Measurements from ENCODE around the gene MRPL49.

MRPL49 gene

GRCh38 chr11:65121865-65122696, at the start of gene MRPL49, which contains the start of gene FAU:
MRPL49 (plus strand) TSS chr11:65122321; CDS start chr11:65122347, 26 bp downstream.
FAU (minus strand) TSS chr11:65122134; CDS start chr11:65121813, 321 bp downstream.
- peak; percentile 99 for DNase-seq

DNA sequence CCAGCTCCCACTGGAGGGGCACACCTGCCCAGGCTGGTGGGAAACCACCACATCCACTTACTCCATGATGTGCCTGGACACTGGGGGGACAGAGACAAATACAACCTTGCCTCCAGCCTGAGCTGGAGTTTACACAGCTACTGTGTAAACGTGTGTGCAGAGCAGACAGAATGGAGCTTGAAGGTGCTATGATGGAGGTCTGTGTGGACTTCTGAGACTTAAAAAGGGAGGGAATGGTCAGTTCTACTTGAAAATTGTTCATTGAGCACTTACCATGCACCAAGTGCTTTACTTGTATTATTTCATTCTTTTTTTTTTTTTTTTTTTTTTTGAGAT, 49.5 kb upstream of the MRPL49 start:
- no peak for DNase-seq

GRCh38 chr11:65077451-65077850, 44.7 kb upstream of the MRPL49 start:
- no peak for DNase-seq

- peak; percentile 73 to 81 for DNase-seq
Measured at GRCh38 chr11:65078151-65078550, 44.0 kb upstream of the MRPL49 start.

- DNase-seq: no peak
Measured at GRCh38 chr11:65078786-65079342, 43.3 kb upstream of the MRPL49 start.

DNA sequence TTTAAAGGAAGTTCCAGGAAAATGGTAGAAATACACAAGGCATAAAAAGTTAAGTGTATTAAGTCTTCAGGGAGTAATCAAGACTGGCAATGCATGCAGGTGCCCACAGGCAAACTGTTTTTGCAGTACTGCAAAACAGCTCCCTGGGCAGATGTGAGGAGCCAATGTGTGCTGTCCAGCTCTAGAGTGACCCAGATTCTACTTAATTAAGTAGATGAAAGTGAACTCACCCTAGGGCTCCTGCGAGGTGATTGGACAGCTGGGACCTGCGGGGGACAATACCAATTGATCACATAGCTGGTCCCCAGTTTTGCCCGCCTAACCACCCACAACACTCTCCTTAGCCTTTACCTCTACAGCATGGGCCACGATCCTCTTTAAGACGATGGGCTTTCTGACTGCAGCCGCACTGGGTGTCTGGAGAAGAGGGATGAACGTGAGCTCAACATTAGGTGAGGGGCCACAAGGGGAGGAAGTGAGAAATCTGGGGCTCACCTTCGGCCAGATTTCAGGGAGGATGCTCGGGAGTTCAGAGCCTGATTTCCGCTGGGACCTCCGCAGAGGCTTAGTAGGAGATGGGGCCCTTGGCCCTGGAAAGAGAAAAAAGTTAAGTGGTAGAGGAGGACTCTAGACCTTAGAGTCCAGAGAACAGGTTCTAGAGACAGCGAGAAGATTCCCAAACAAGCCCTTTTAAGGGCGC, 38.8 kb upstream of the MRPL49 start:
- DNase-seq: no peak

- DNase-seq: peak; percentile 96
Measured at GRCh38 chr11:65083834-65084597, 38.1 kb upstream of the MRPL49 start, which contains the start of the genes CDCA5 and ZFPL1. CDCA5 (minus strand) TSS chr11:65084040; CDS start chr11:65083978, 62 bp downstream. ZFPL1 (plus strand) TSS chr11:65084222; CDS start chr11:65084699, 477 bp downstream.

- DNase-seq: no peak
Measured at GRCh38 chr11:65084598-65085375, 37.3 kb upstream of the MRPL49 start.

DNA sequence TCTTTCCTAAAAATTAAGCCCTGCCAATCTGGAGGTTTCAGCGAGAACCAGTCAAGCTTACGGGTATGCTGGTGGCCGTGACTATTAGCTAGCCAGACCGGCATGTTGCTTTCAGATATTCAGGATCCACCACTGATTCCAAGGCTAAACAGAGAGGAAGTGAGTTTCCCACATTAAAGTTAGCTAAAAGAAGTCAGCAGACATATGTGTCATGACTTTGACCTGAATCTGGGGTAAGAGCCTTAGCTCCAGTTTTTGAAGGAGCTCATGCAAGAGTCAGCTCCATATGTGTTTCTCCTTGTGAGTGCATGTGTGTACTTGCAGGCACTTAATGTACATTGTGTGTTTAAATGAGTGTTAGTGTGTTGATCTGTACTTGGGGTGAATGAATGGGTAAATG, 36.7 kb upstream of the MRPL49 start:
- DNase-seq: no peak

- no peak for DNase-seq
Measured at GRCh38 chr11:65086809-65087208, 35.3 kb upstream of the MRPL49 start.

GRCh38 chr11:65087216-65087615, 34.9 kb upstream of the MRPL49 start:
- DNase-seq: no peak

- DNase-seq: no peak
Measured at GRCh38 chr11:65087827-65088226, 34.3 kb upstream of the MRPL49 start.

DNA sequence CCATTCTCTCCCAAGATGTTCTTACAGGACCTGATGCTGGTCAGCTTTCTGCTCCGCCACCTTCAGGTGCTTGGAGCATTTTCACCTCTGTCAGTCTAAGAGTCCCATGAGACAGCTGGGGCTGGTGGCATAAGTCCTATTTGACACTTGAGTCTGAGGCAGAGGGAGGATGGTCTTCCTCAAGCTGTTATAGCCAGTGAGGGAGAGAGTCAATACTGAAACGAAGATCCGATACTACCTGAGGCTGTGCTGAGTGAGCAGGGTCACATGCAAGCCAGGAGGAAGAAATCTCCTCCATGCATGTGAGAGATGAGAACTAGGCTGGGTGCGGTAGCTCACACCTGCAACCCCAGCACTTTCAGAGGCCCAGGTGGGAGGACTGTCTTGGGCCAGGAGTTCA, 32.5 kb upstream of the MRPL49 start:
- DNase-seq: no peak

DNA sequence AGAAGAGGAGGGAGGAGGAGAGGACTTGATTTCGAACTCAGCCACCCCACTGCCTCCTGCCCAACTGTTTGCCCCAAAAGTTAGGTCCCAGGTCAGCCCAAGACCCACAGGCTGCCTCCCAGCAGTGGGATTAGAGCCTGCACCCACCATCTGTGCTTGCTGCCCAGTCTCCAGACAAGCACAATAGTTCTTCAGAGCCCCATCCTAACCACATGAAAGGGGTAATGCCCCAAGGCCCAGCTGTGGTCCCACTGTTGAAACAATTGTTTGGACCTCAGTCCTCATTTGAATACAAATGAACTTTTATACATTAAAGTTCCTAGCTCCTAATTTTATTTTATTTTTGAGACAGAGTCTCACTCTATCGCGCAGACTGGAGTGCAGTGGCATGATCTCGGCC, 31.5 kb upstream of the MRPL49 start:
- no peak for DNase-seq

DNA sequence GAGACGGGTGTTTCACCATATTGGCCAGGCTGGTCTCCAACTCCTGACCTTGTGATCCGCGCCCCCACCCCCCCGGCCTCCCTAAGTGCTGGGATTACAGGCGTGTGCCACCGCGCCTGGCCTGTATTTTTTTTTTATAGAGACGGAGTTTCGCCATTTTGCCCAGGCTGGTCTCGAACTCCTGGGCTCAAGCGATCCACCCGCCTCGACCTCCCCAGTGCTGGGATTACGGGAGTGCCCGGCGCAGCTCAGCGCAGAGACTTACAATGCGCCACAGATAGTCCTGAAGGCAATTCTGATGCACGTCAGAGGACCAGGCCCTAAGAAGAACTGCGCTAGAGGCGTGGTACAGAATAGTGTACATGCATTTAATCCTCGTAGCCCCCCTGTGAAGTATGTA, 26.7 kb upstream of the MRPL49 start:
- DNase-seq: no peak

GRCh38 chr11:65095974-65096806, 25.9 kb upstream of the MRPL49 start, which contains the start of gene VPS51:
VPS51 (plus strand) TSS chr11:65096214; CDS start chr11:65096251, 37 bp downstream.
- DNase-seq: peak; percentile 88 to 89

DNA sequence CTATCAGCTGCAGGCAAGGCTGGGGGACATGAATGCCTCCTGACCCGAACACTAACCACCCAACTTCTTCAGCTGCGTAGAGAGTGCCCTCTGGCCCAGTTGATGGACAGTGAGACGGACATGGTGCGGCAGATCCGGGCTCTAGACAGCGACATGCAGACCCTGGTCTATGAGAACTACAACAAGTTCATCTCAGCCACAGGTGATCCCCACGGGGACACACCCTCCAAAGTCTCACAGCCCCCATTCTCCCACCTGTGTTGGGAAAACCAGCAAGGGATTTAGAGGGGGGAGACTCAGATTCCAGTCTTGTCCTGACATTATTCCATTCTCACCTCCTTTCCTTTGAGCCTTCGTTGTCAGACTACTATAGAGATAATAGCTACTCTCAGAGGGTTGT, 25.2 kb upstream of the MRPL49 start:
- DNase-seq: no peak

DNA sequence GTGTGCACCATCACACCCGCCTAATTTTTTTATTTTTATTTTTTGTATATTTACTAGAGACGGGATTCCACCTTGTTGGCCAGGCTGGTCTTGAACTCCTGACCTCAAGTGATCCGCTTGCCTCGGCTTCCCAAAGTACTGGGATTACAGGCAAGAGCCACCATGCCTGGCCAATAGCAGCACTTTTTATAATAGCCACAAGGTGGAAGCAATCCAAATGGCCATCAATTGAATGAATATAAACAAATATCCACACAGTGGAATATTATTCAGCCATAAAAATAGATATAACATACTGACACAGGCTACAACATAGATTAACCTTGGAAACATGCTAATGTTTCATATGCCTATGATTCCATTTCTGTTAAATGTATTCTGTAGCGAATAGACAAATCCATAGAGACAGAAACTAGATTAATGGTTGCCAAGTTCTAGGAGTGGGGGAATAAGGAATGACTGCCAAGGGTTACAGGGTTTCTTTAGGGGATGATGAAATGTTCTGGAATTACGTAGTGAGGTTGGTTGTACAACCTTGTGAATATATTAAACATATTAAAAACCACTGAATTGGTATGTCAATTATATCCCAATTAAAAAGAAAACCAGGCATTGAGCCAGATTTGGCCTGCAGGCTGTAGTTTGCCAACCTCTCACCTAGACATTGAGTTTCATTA, 21.3 kb upstream of the MRPL49 start:
- no peak for DNase-seq

- no peak for DNase-seq
Measured at GRCh38 chr11:65102142-65103095, 19.7 kb upstream of the MRPL49 start.

Data from CD4-positive, alpha-beta T cell treated with Interleukin-1 beta for 1 hour (primary cell).